Measurements from ENCODE around the gene SIRPA. TPM values are rescaled to one million over a fixed set of nuclear protein-coding genes. Genes with fewer than 3 reads are reported as not detected.
"Not testable (repeated sequence)": the region's sequence is repeated elsewhere in the genome, so short reads cannot be mapped to it uniquely, and the experiment has no call there.

The SIRPA gene
- total and polyA plus RNA-seq, 2 donors (not counting 1 experiment from before 2014, with no cell fraction given) = 25.1 to 26.6 TPM

DNA sequence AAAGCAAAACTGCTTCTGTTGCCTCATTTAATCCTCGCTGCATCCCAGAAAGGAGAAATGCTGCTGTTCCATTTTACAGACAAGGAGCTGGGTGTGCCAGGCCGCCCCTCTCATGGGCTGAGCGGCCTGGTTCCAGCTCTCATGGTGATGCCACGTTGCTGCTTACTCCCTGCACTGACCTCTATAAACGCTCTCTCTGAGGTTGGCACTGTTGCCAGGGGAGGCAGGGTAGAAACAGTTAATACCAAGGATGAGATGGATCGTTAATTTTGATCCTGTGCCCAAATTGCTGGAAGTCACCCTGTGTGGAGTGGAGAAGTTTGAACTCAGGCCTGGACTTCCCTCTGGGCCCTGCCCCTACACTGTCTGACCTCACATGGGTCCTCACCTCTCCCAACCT is 25.6 kb downstream of the SIRPA start:
- no peaks in the 10 kb centered on the region for H3K4me1 ChIP-seq (ENCODE audit: control insufficient read depth, extremely low read depth, insufficient read depth, low read length)
- H3K27ac ChIP-seq (ENCODE audit: insufficient read depth, low read length) = no peak overlapping the region
- no peak overlapping the region for H3K4me3 ChIP-seq (replicated peaks in 1 of 4; ENCODE audit: control extremely low read depth in 1 of 4, insufficient read depth in 1 of 4, low read depth in 3 of 4, low read length in 4 of 4)
- TF ChIP-seq EZH2 (IDR thresholded peaks at IDR 0.05; ENCODE audit: low read length, missing control alignments) = no peak
- TF ChIP-seq, protein P1, sequence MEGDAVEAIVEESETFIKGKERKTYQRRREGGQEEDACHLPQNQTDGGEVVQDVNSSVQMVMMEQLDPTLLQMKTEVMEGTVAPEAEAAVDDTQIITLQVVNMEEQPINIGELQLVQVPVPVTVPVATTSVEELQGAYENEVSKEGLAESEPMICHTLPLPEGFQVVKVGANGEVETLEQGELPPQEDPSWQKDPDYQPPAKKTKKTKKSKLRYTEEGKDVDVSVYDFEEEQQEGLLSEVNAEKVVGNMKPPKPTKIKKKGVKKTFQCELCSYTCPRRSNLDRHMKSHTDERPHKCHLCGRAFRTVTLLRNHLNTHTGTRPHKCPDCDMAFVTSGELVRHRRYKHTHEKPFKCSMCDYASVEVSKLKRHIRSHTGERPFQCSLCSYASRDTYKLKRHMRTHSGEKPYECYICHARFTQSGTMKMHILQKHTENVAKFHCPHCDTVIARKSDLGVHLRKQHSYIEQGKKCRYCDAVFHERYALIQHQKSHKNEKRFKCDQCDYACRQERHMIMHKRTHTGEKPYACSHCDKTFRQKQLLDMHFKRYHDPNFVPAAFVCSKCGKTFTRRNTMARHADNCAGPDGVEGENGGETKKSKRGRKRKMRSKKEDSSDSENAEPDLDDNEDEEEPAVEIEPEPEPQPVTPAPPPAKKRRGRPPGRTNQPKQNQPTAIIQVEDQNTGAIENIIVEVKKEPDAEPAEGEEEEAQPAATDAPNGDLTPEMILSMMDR (conservative IDR thresholded peaks at IDR 0.05 in 1 of 2, IDR thresholded peaks at IDR 0.05 in 1 of 2; ENCODE audit: low read depth in 1 of 2, low read length in 2 of 2) = no peak
- no peaks in the 10 kb centered on the region for H3K9me3 ChIP-seq (ENCODE audit: control insufficient read depth, insufficient read depth, low read depth, low read length)
- DNase-seq (ENCODE audit: low read depth in 2 of 2) = no peak
- no peaks in the 10 kb centered on the region for H4K20me1 ChIP-seq (ENCODE audit: control insufficient read depth, extremely low read depth, insufficient read depth, low read length)
- H3K36me3 ChIP-seq (ENCODE audit: control insufficient read depth, insufficient read depth, low read length) = peaks cover 13% of the 10 kb centered on the region
- no peak overlapping the region for H3K4me2 ChIP-seq (ENCODE audit: extremely low read depth, insufficient read depth, low read length)
- no peak overlapping the region for H3K9ac ChIP-seq (ENCODE audit: insufficient read depth, low read length)
- no peak overlapping the region for H2AFZ ChIP-seq (ENCODE audit: low read length)
- H3K79me2 ChIP-seq (ENCODE audit: control insufficient read depth, insufficient read depth, low read length) = no peaks in the 10 kb centered on the region
- no peaks in the 10 kb centered on the region for H3K27me3 ChIP-seq (ENCODE audit: control insufficient read depth, insufficient read depth, low read length)

GRCh38 chr20:1921985-1922384 is 26.8 kb downstream of the SIRPA start:
- DNase-seq (ENCODE audit: low read depth in 2 of 2); H3K27ac ChIP-seq (ENCODE audit: insufficient read depth, low read length); H4K20me1 ChIP-seq (ENCODE audit: control insufficient read depth, extremely low read depth, insufficient read depth, low read length); H3K27me3 ChIP-seq (ENCODE audit: control insufficient read depth, insufficient read depth, low read length); H2AFZ ChIP-seq (ENCODE audit: low read length); H3K4me3 ChIP-seq (replicated peaks in 1 of 4; ENCODE audit: control extremely low read depth in 1 of 4, insufficient read depth in 1 of 4, low read depth in 3 of 4, low read length in 4 of 4); H3K4me2 ChIP-seq (ENCODE audit: extremely low read depth, insufficient read depth, low read length); H3K79me2 ChIP-seq (ENCODE audit: control insufficient read depth, insufficient read depth, low read length); H3K9ac ChIP-seq (ENCODE audit: insufficient read depth, low read length); H3K4me1 ChIP-seq (ENCODE audit: control insufficient read depth, extremely low read depth, insufficient read depth, low read length); H3K9me3 ChIP-seq (ENCODE audit: control insufficient read depth, insufficient read depth, low read depth, low read length): not testable (repeated sequence)
- peaks cover 14% of the 10 kb centered on the region for H3K36me3 ChIP-seq (ENCODE audit: control insufficient read depth, insufficient read depth, low read length)

DNA sequence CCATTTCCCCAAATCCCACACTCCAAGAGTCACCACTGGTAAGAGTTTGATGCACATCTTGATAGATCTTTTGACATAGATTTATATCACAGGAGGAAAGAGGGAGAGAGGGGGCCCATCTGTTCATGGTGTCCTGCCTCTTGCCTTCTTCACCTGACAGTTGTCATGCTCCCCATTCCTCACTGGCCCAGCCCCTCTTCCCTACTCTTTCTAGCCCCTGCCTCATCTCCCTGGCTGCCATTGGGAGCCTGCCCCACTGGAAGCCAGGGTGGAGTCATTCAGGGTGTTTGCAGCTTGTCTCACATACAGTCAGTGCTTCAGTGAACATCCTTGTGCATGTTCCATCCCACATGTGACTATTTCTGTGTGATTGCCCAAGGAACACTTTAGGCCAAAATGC is 27.6 kb downstream of the SIRPA start:
- H3K9me3 ChIP-seq (ENCODE audit: control insufficient read depth, insufficient read depth, low read depth, low read length) = no peaks in the 10 kb centered on the region

More for the DNA sequence above, 27.6 kb downstream of the SIRPA start:
- H2AFZ ChIP-seq (ENCODE audit: low read length) = no peak overlapping the region
- no peak overlapping the region for H3K27ac ChIP-seq (ENCODE audit: insufficient read depth, low read length)
- TF ChIP-seq, protein P1 (conservative IDR thresholded peaks at IDR 0.05 in 1 of 2, IDR thresholded peaks at IDR 0.05 in 1 of 2; ENCODE audit: low read depth in 1 of 2, low read length in 2 of 2) = no peak
- TF ChIP-seq EZH2 (IDR thresholded peaks at IDR 0.05; ENCODE audit: low read length, missing control alignments) = no peak
- no peak overlapping the region for H3K4me3 ChIP-seq (replicated peaks in 1 of 4; ENCODE audit: control extremely low read depth in 1 of 4, insufficient read depth in 1 of 4, low read depth in 3 of 4, low read length in 4 of 4)
- H3K79me2 ChIP-seq (ENCODE audit: control insufficient read depth, insufficient read depth, low read length) = no peaks in the 10 kb centered on the region
- DNase-seq (ENCODE audit: low read depth in 2 of 2) = no peak
- H3K36me3 ChIP-seq (ENCODE audit: control insufficient read depth, insufficient read depth, low read length) = peaks cover 14% of the 10 kb centered on the region
- no peak overlapping the region for H3K4me2 ChIP-seq (ENCODE audit: extremely low read depth, insufficient read depth, low read length)
- no peaks in the 10 kb centered on the region for H3K27me3 ChIP-seq (ENCODE audit: control insufficient read depth, insufficient read depth, low read length)
- no peaks in the 10 kb centered on the region for H3K4me1 ChIP-seq (ENCODE audit: control insufficient read depth, extremely low read depth, insufficient read depth, low read length)
- H4K20me1 ChIP-seq (ENCODE audit: control insufficient read depth, extremely low read depth, insufficient read depth, low read length) = no peaks in the 10 kb centered on the region
- H3K9ac ChIP-seq (ENCODE audit: insufficient read depth, low read length) = no peak overlapping the region

Measured in fibroblast of lung (primary cell).